Type B pancreatic cell (in vitro differentiated cells): ENCODE results near the gene FAM193A. TPM values are rescaled to one million over a fixed set of nuclear protein-coding genes. Genes with fewer than 3 reads are reported as not detected.
A peak's percentile ranks its signal among the peaks of the same experiment; 100 is the strongest.

Experiments used
- DNase-seq: peaks from one replicate; pipeline ENCODE4 v3.0.0; 2021; ENCODE audit warnings: mixed read lengths; ENCODE audit not compliant: unreplicated experiment; ENCODE audit errors: extremely low spot score
- H3K27ac Mint-ChIP-seq: 2 replicates; pipeline ENCODE4 v1.8.0; 2021; ENCODE audit warnings: mild to moderate bottlenecking, mixed read lengths
- H3K27me3 Mint-ChIP-seq: 2 replicates; pipeline ENCODE4 v1.8.0; 2021; ENCODE audit warnings: mixed read lengths
- H3K36me3 Mint-ChIP-seq: 2 replicates; pipeline ENCODE4 v1.8.0; 2021; ENCODE audit warnings: mixed read lengths
- H3K4me1 Mint-ChIP-seq: one replicate; pipeline ENCODE4 v1.8.0; 2021; ENCODE audit warnings: mixed read lengths; ENCODE audit not compliant: unreplicated experiment
- H3K4me3 Mint-ChIP-seq: 2 replicates; pipeline ENCODE4 v1.8.0; 2021; ENCODE audit warnings: mild to moderate bottlenecking, mixed read lengths
- H3K9me3 Mint-ChIP-seq: 2 replicates; pipeline ENCODE4 v1.8.0; 2021; ENCODE audit warnings: mixed read lengths
- total RNA-seq: library from RNA; stranded (reverse); gene quantifications from 2 replicates; pipeline ENCODE4 v1.2.1, GENCODE V29; 2021; ENCODE audit warnings: low replicate concordance
- TF ChIP-seq, protein P1 (sequence below): fragments of 200-600 bp; sonication (generic); conservative IDR thresholded peaks from 2 replicates; pipeline ENCODE4 v1.5.0; 2021; ENCODE audit warnings: antibody characterized with exemption, mild to moderate bottlenecking

FAM193A gene
- total RNA-seq, 1 donor from 2014 or later = 37.1 TPM

DNA sequence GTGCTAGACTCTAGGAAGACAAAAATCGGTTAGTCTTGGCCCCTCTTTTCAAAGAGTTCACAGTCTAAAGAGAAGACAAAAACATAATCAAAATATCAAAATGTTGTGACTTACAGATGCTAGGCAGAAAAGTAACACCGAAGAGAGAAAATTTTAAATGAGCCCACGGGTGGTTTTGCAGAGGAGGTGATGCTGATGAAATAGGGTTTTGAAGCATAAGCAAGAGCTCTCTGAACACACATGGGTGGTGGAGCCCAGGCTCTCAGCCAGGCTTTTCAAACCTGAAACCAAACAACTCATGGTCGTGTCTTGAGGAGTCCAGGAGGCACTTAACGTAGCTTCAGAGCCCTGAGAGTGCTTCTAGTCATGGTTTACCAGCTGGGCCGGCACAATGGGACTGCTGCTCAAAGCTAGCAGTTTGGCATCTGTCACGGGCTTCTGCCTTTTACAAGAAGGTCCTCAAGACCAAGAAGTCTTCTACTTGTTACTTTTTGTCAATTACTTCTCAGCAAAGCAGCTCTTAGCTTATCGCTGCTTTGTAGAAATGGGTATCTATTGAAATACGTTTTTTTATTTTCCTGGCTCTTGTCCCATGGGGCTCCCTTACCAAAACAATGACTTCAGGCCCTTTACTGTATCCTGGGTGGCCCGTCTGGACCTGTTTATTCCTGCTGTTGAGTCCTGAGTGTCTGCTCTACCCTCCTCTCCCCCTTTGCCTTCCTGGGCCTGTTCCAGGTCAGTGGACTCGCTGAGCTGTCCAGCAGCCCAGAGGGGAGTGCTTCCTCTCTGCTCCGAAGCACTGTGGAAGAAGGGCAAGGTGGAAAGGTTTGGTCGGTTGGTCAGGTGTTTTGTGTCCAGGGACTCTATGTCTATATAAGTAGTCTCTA lies 150.2 kb downstream of the FAM193A start:
- no peak for DNase-seq
- Mint-ChIP-seq H3K4me3 (no peak overlapping the region), H3K27ac (no peak overlapping the region), H3K36me3 (peaks cover 43% of the 10 kb centered on the region), H3K4me1 (peaks cover 8% of the 10 kb centered on the region), H3K27me3 (no peaks in the 10 kb centered on the region), H3K9me3 (no peaks in the 10 kb centered on the region)
- TF ChIP-seq, protein P1, sequence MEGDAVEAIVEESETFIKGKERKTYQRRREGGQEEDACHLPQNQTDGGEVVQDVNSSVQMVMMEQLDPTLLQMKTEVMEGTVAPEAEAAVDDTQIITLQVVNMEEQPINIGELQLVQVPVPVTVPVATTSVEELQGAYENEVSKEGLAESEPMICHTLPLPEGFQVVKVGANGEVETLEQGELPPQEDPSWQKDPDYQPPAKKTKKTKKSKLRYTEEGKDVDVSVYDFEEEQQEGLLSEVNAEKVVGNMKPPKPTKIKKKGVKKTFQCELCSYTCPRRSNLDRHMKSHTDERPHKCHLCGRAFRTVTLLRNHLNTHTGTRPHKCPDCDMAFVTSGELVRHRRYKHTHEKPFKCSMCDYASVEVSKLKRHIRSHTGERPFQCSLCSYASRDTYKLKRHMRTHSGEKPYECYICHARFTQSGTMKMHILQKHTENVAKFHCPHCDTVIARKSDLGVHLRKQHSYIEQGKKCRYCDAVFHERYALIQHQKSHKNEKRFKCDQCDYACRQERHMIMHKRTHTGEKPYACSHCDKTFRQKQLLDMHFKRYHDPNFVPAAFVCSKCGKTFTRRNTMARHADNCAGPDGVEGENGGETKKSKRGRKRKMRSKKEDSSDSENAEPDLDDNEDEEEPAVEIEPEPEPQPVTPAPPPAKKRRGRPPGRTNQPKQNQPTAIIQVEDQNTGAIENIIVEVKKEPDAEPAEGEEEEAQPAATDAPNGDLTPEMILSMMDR = no peak

DNA sequence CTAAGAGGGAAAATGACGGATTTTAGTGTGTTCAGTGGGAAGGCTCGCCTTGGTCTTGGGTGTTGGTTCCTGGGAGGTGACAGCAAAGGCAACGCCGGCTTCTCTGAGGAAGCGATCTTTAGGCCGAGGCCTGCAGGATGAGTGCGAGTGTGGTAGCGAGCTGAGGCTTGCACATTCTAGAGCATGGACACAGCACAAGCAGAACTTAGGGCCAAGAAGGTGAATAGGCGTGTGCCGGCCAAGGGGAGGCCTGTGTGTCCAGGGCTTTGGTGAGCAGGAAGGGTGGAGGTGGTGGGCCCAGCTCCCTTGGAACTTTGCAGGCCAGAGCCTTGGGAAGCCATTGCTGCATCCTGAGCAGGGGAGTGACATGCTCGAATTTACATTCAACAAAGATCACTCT lies 151.8 kb downstream of the FAM193A start:
- peaks cover 45% of the 10 kb centered on the region for H3K36me3 Mint-ChIP-seq
- no peaks in the 10 kb centered on the region for H3K9me3 Mint-ChIP-seq
- DNase-seq = no peak
- no peak overlapping the region for H3K4me3 Mint-ChIP-seq
- TF ChIP-seq, protein P1 = no peak
- peaks cover 8% of the 10 kb centered on the region for H3K4me1 Mint-ChIP-seq
- H3K27me3 Mint-ChIP-seq = no peaks in the 10 kb centered on the region
- peak overlapping the region; percentile 42 for H3K27ac Mint-ChIP-seq

DNA sequence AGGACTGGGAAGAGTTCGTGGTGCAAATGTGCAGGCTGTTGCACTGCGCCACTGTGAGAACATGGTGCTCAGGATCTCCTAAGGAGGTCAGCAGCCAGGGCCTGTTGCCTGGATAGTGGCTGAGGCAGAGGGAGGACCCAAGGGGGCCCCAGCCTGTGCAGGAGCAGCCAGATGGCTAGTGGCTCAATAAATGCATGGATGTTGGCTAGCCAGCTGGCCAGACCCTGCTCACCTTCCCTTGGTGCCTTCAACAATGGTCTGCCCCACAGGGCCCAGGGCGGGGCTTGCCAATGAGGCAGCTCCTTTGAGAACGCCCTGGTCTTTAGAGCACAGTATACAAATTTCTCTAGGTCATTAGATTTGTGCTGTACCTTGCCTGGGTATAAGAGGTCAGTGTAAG lies 152.2 kb downstream of the FAM193A start:
- TF ChIP-seq, protein P1 = no peak
- Mint-ChIP-seq H3K36me3 (peaks cover 43% of the 10 kb centered on the region), H3K27ac (no peak overlapping the region), H3K27me3 (no peaks in the 10 kb centered on the region), H3K4me3 (no peak overlapping the region), H3K4me1 (peaks cover 8% of the 10 kb centered on the region), H3K9me3 (no peaks in the 10 kb centered on the region)
- DNase-seq = peak; percentile 58

DNA sequence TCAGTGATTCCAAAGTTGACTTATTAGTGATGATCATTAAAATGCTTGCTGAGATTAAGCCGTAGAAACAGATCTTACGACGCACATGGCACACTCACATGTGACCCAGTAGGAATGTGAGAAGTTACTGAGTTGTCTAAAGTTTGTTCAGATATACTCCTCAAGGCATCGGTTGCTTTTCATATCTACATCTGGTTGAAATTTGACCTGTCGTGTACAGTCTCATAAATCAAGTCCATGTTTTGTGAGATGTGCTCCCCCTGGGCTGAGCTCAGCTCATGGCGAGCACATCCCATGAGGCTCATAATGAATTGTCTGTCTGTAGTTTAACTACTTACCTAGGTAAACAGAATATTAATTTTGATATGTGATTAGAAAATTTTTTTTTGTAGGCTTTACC lies 152.7 kb downstream of the FAM193A start:
- Mint-ChIP-seq H3K36me3 (peaks cover 39% of the 10 kb centered on the region), H3K4me1 (peaks cover 8% of the 10 kb centered on the region), H3K4me3 (no peak overlapping the region), H3K27ac (no peak overlapping the region), H3K27me3 (no peaks in the 10 kb centered on the region), H3K9me3 (no peaks in the 10 kb centered on the region)
- TF ChIP-seq, protein P1 = no peak
- DNase-seq = peak; percentile 42

DNA sequence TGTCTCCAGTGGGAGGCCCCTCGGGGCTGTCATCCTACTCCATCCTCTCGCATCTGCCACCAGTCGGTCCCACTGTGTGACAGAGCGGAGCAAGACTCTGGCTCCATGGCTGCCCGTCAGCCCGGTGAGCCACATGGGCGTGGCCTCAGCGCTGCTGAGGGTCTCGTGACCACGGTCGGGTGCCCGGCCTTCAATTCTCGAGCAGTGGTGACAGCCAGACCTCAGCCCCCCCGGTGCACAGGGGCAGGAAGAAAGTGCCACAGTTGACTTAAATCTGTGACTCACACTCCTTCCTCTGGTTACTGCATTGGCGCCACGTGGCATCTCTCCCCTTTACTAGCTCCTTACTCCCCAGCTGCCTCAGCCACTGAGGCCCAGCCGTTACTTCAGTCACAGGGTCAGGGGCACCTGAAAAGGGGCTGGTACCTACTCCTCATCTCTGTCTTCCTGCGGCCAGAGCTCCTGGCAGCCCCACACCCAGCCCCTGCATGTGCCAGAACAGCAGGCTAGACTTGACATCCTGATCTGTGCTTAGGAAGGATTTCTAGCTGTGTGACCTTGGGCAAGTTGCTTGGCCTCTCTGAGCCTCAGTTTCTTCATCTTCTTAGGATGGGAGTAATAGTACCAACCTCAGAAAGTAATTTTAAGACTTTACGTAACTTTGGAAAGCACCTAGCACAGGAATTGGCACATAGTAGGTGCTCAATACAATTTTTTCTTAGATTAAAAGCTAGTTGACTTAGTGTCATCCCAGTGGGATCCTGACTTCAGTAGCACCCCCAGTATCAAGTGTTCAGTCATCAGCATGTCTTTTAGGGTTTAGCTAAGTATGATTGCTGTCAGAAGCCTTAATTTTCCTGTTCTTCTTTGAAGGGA lies 153.6 kb downstream of the FAM193A start:
- H3K4me3 Mint-ChIP-seq = no peak overlapping the region
- H3K36me3 Mint-ChIP-seq = peaks cover 32% of the 10 kb centered on the region
- peaks cover 8% of the 10 kb centered on the region for H3K4me1 Mint-ChIP-seq
- no peak overlapping the region for H3K27ac Mint-ChIP-seq
- peak; percentile 62 for DNase-seq
- TF ChIP-seq, protein P1 = no peak
- no peaks in the 10 kb centered on the region for H3K27me3 Mint-ChIP-seq
- no peaks in the 10 kb centered on the region for H3K9me3 Mint-ChIP-seq
